ENCODE measurements around the gene ZNF74. TPM values are rescaled to one million over a fixed set of nuclear protein-coding genes. Genes with fewer than 3 reads are reported as not detected.

The ZNF74 gene
- total and polyA plus RNA-seq, 2 donors (not counting 1 experiment from before 2014, with no cell fraction given): 11.6 TPM

GRCh38 chr22:20427945-20428417 is 34.0 kb downstream of the ZNF74 start:
- WGBS (ENCODE audit: insufficient coverage): 100% methylated on average over 4 of the region's 4 CpGs
- H2AFZ ChIP-seq (ENCODE audit: insufficient read depth, low read depth, low read length, poor library complexity, severe bottlenecking): no peak overlapping the region
- no peak overlapping the region for H3K4me3 Mint-ChIP-seq

More at GRCh38 chr22:20427945-20428417, 34.0 kb downstream of the ZNF74 start:
- Histone ChIP-seq H4K20me1 (ENCODE audit: control insufficient read depth, insufficient read depth, low read length, poor library complexity, severe bottlenecking) (peaks cover 12% of the 10 kb centered on the region), H3K36me3 (replicated peaks in 1 of 2; ENCODE audit: control extremely low read depth in 1 of 2, control insufficient read depth in 1 of 2, extremely low read depth in 1 of 2, insufficient read depth in 2 of 2, low read length in 1 of 2) (no peaks in the 10 kb centered on the region), H3K27ac (ENCODE audit: low read length in 2 of 2) (no peak overlapping the region), H3K4me2 (replicated peaks; ENCODE audit: low read depth, low read length, poor library complexity, severe bottlenecking) (no peak overlapping the region), H3K79me2 (ENCODE audit: control insufficient read depth, insufficient read depth, low read length) (no peaks in the 10 kb centered on the region), H3K27me3 (replicated peaks in 1 of 4; ENCODE audit: control extremely low read depth in 1 of 4, control insufficient read depth in 3 of 4, insufficient read depth in 4 of 4, low read length in 3 of 4) (peaks cover 0 to 82% (median 32%) of the 10 kb centered on the region in 4 experiments), H3K9me3 (ENCODE audit: control extremely low read depth in 1 of 3, control insufficient read depth in 2 of 3, insufficient read depth in 1 of 3, low read length in 2 of 3) (peaks cover 0 to 30% (median 0%) of the 10 kb centered on the region in 3 donors), H3K4me1 (ENCODE audit: control insufficient read depth in 2 of 2, insufficient read depth in 2 of 2, low read length in 2 of 2) (peaks cover 38 to 52% of the 10 kb centered on the region in 2 donors), H3K9ac (ENCODE audit: low read length) (no peak overlapping the region), H3K4me3 (ENCODE audit: control extremely low read depth in 1 of 5, extremely low read depth in 1 of 5, insufficient read depth in 1 of 5, low read depth in 2 of 5, low read length in 4 of 5) (no peak overlapping the region)
- Mint-ChIP-seq H3K27me3 (peaks cover 46% of the 10 kb centered on the region), H3K4me1 (peaks cover 31% of the 10 kb centered on the region), H3K9me3 (ENCODE audit: insufficient read depth) (no peaks in the 10 kb centered on the region), H3K27ac (no peak overlapping the region)
- ATAC-seq (ENCODE audit: low read depth) (no peak), DNase-seq (no peak)
- CTCF ChIA-PET: interaction anchor here (1.1 to 2.4 kb wide), 2 partner anchors 10 to 29 kb away, joined by 3 to 14 read pairs; no protein-coding TSS in a partner anchor
- POLR2A ChIA-PET: no interaction called here
- TF ChIP-seq EZH2 (IDR thresholded peaks at IDR 0.05; ENCODE audit: borderline replicate concordance, insufficient read depth, low read depth, low read length, poor library complexity, severe bottlenecking) (no peak), CTCF (IDR thresholded peaks at IDR 0.05) (no peak)
- intact Hi-C loops (cut with micrococcal nuclease): no loop called here

All from B cell (primary cell).